HepG2 (cell line): ENCODE results near the gene RDH16.

ENCODE experiments used
- MYNN ChIP-seq: sonication (generic); formaldehyde crosslinking; IDR thresholded peaks from 2 replicates; pipeline ENCODE4 v1.4.0; 2020; ENCODE audit warnings: mild to moderate bottlenecking, low read depth, missing genetic modification reagents
- ZNF850 ChIP-seq: sonication (generic); formaldehyde crosslinking; conservative IDR thresholded peaks from 2 replicates; pipeline ENCODE4 v1.9.0; 2021; ENCODE audit warnings: mild to moderate bottlenecking, missing genetic modification reagents
- TF ChIP-seq, protein P1 (sequence below), 2 experiments: IDR thresholded peaks; 2 replicates each; pipeline ENCODE4 v1.6.1; 2011 to 2012; ENCODE audit warnings: low read length in 2 of 2, borderline replicate concordance in 1 of 2, low read depth in 1 of 2, mild to moderate bottlenecking in 1 of 2, moderate library complexity in 1 of 2

DNA sequence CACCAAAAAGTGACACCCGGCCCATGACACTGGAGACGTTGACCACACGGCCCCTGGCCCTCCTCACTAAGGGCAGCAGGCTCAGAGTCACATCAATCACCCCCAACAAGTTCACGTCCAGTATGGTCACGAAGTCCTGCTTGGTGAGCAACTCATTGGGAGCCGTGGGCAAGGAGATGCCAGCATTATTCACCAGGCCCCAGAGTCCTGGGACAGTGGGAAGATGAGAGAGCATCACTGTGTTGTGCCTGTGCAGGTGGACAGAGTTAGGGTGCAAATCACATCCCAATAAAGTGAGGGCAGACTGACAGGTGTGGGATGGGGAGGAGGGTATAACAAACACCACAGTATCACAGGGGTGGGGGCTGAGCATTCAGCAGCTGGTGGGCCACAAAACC lies 2.5 kb downstream of the RDH16 start:
- TF ChIP-seq, protein P1, sequence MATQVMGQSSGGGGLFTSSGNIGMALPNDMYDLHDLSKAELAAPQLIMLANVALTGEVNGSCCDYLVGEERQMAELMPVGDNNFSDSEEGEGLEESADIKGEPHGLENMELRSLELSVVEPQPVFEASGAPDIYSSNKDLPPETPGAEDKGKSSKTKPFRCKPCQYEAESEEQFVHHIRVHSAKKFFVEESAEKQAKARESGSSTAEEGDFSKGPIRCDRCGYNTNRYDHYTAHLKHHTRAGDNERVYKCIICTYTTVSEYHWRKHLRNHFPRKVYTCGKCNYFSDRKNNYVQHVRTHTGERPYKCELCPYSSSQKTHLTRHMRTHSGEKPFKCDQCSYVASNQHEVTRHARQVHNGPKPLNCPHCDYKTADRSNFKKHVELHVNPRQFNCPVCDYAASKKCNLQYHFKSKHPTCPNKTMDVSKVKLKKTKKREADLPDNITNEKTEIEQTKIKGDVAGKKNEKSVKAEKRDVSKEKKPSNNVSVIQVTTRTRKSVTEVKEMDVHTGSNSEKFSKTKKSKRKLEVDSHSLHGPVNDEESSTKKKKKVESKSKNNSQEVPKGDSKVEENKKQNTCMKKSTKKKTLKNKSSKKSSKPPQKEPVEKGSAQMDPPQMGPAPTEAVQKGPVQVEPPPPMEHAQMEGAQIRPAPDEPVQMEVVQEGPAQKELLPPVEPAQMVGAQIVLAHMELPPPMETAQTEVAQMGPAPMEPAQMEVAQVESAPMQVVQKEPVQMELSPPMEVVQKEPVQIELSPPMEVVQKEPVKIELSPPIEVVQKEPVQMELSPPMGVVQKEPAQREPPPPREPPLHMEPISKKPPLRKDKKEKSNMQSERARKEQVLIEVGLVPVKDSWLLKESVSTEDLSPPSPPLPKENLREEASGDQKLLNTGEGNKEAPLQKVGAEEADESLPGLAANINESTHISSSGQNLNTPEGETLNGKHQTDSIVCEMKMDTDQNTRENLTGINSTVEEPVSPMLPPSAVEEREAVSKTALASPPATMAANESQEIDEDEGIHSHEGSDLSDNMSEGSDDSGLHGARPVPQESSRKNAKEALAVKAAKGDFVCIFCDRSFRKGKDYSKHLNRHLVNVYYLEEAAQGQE (IDR thresholded peaks at IDR 0.05; ENCODE audit: borderline replicate concordance in 1 of 2, low read depth in 1 of 2, low read length in 2 of 2), result no peak
- TF ChIP-seq ZNF850 (CRISPR knock-in tag) (no peak), MYNN (CRISPR knock-in tag) (no peak)
